HEK293 (cell line): ENCODE measurements around the gene BCR.

Experiments used
- CTCF ChIA-PET: fragments of 350-600 bp; formaldehyde crosslinking; extraction: SDS; loops from one replicate; lab custom pipeline; 2021; ENCODE audit warnings: antibody characterized with exemption; lab: Yijun Ruan, JAX
- POLR2A ChIA-PET: fragments of 300-600 bp; formaldehyde crosslinking; extraction: SDS; loops from one replicate; lab custom pipeline; 2020; ENCODE audit warnings: antibody characterized with exemption, inconsistent platforms; lab: Yijun Ruan, JAX
- H3K27ac ChIP-seq: fragments of 200-500 bp; sonication (Bioruptor generic); 2 replicates; pipeline ENCODE4 v1.5.1; 2014; ENCODE audit warnings: low read depth, low read length, control low read depth, inconsistent platforms; ENCODE audit errors: extremely low read depth
- H3K36me3 ChIP-seq, 2 experiments: fragments of 200-500 bp in 1 of 2; sonication (Bioruptor generic) in 1 of 2; 1 replicate in 1 of 2; 2 replicates in 1 of 2; pipeline ENCODE4 v1.5.1; 2014 to 2017; ENCODE audit warnings: inconsistent platforms in 2 of 2, low read length in 2 of 2; ENCODE audit not compliant: control insufficient read depth in 2 of 2, insufficient read depth in 1 of 2
- H3K4me1 ChIP-seq: fragments of 200-500 bp; sonication (Bioruptor generic); 2 replicates; pipeline ENCODE4 v1.5.1; 2014; ENCODE audit warnings: mild to moderate bottlenecking, low read length, inconsistent platforms; ENCODE audit not compliant: control insufficient read depth, insufficient read depth
- H3K4me3 ChIP-seq: 2 replicates; pipeline ENCODE4 v1.5.1; 2011; ENCODE audit warnings: low read depth, mild to moderate bottlenecking, control low read depth, low read length, moderate library complexity
- H3K9me3 ChIP-seq: fragments of 200-500 bp; sonication (Bioruptor generic); 2 replicates; pipeline ENCODE4 v1.5.1; 2014; ENCODE audit warnings: low read depth, low read length, inconsistent platforms; ENCODE audit not compliant: control insufficient read depth, insufficient read depth
- BCL6B ChIP-seq: fragments of 450-650 bp; formaldehyde crosslinking; IDR thresholded peaks from 2 replicates; pipeline ENCODE4 v1.5.1; 2017; ENCODE audit warnings: missing biosample characterization, missing genetic modification characterization
- EGR2 ChIP-seq: fragments of 450-650 bp; formaldehyde crosslinking; IDR thresholded peaks from 2 replicates; pipeline ENCODE4 v1.5.1; 2016; ENCODE audit warnings: low read depth, missing biosample characterization, missing genetic modification characterization
- GLI4 ChIP-seq: fragments of 450-650 bp; formaldehyde crosslinking; IDR thresholded peaks from 2 replicates; pipeline ENCODE4 v1.5.1; 2016; ENCODE audit warnings: missing biosample characterization, missing genetic modification characterization
- KLF7 ChIP-seq: fragments of 450-650 bp; formaldehyde crosslinking; IDR thresholded peaks from 2 replicates; pipeline ENCODE4 v1.5.1; 2016; ENCODE audit warnings: missing biosample characterization, missing genetic modification characterization, borderline replicate concordance
- MEIS1 ChIP-seq: sonication (generic); formaldehyde crosslinking; IDR thresholded peaks from 2 replicates; pipeline ENCODE4 v1.8.1; 2022; ENCODE audit warnings: missing genetic modification reagents, mild to moderate bottlenecking, borderline replicate concordance
- OSR2 ChIP-seq: fragments of 450-650 bp; formaldehyde crosslinking; IDR thresholded peaks from 2 replicates; pipeline ENCODE4 v1.5.1; 2016; ENCODE audit warnings: missing biosample characterization, missing genetic modification characterization
- SALL2 ChIP-seq: fragments of 450-650 bp; formaldehyde crosslinking; IDR thresholded peaks from 2 replicates; pipeline ENCODE4 v1.5.0; 2017; ENCODE audit warnings: missing biosample characterization, mild to moderate bottlenecking, missing genetic modification characterization, borderline replicate concordance
- TRIM28 ChIP-seq: IDR thresholded peaks from 2 replicates; pipeline ENCODE4 v1.6.1; 2011; ENCODE audit warnings: low read length, control low read depth, borderline replicate concordance
- YY2 ChIP-seq: fragments of 450-650 bp; formaldehyde crosslinking; IDR thresholded peaks from 2 replicates; pipeline ENCODE4 v1.5.1; 2016; ENCODE audit warnings: missing biosample characterization, missing genetic modification characterization
- ZBTB6 ChIP-seq: fragments of 450-650 bp; formaldehyde crosslinking; IDR thresholded peaks from 2 replicates; pipeline ENCODE4 v1.5.1; 2017; ENCODE audit warnings: missing biosample characterization, missing genetic modification characterization
- ZEB2 ChIP-seq: fragments of 450-650 bp; formaldehyde crosslinking; IDR thresholded peaks from 2 replicates; pipeline ENCODE4 v1.5.1; 2016; ENCODE audit warnings: missing biosample characterization, missing genetic modification characterization
- ZFP3 ChIP-seq: fragments of 450-650 bp; formaldehyde crosslinking; IDR thresholded peaks from 2 replicates; pipeline ENCODE4 v1.5.1; 2016; ENCODE audit warnings: low read depth, missing biosample characterization, missing genetic modification characterization
- ZFP69B ChIP-seq: fragments of 450-650 bp; formaldehyde crosslinking; IDR thresholded peaks from 2 replicates; pipeline ENCODE4 v1.5.1; 2016; ENCODE audit warnings: missing biosample characterization, missing genetic modification characterization
- ZNF112 ChIP-seq: fragments of 450-650 bp; formaldehyde crosslinking; IDR thresholded peaks from 2 replicates; pipeline ENCODE4 v1.5.0; 2017; ENCODE audit warnings: missing biosample characterization, missing genetic modification characterization
- ZNF138 ChIP-seq: fragments of 450-650 bp; formaldehyde crosslinking; IDR thresholded peaks from 2 replicates; pipeline ENCODE4 v1.5.1; 2016; ENCODE audit warnings: missing biosample characterization, missing genetic modification characterization, borderline replicate concordance
- ZNF280D ChIP-seq: fragments of 450-650 bp; formaldehyde crosslinking; IDR thresholded peaks from 2 replicates; pipeline ENCODE4 v1.5.1; 2016; ENCODE audit warnings: missing biosample characterization, missing genetic modification characterization
- ZNF311 ChIP-seq: fragments of 450-650 bp; formaldehyde crosslinking; IDR thresholded peaks from 2 replicates; pipeline ENCODE4 v1.5.1; 2017; ENCODE audit warnings: missing biosample characterization, missing genetic modification characterization, borderline replicate concordance
- ZNF48 ChIP-seq: fragments of 450-650 bp; formaldehyde crosslinking; IDR thresholded peaks from 2 replicates; pipeline ENCODE4 v1.5.1; 2016; ENCODE audit warnings: missing biosample characterization, missing genetic modification characterization
- ZNF501 ChIP-seq: fragments of 450-650 bp; formaldehyde crosslinking; IDR thresholded peaks from 2 replicates; pipeline ENCODE4 v1.5.1; 2016; ENCODE audit warnings: missing biosample characterization, missing genetic modification characterization
- ZNF521 ChIP-seq: fragments of 450-650 bp; formaldehyde crosslinking; IDR thresholded peaks from 2 replicates; pipeline ENCODE4 v1.5.1; 2017; ENCODE audit warnings: missing biosample characterization, mild to moderate bottlenecking, missing genetic modification characterization
- ZNF585B ChIP-seq: fragments of 450-650 bp; formaldehyde crosslinking; IDR thresholded peaks from 2 replicates; pipeline ENCODE4 v1.5.1; 2016; ENCODE audit warnings: missing biosample characterization, missing genetic modification characterization
- ZNF596 ChIP-seq: fragments of 450-650 bp; IDR thresholded peaks from 2 replicates; pipeline ENCODE4 v1.5.0; 2018; ENCODE audit warnings: missing biosample characterization, mild to moderate bottlenecking, missing genetic modification characterization, moderate library complexity
- ZNF704 ChIP-seq: fragments of 450-650 bp; formaldehyde crosslinking; IDR thresholded peaks from 2 replicates; pipeline ENCODE4 v1.5.1; 2016; ENCODE audit warnings: missing biosample characterization, missing genetic modification characterization
- ZNF777 ChIP-seq: fragments of 450-650 bp; formaldehyde crosslinking; IDR thresholded peaks from 2 replicates; pipeline ENCODE4 v1.5.1; 2017; ENCODE audit warnings: missing biosample characterization, missing genetic modification characterization, borderline replicate concordance
- ZSCAN18 ChIP-seq: fragments of 450-650 bp; formaldehyde crosslinking; IDR thresholded peaks from 2 replicates; pipeline ENCODE4 v1.5.1; 2016; ENCODE audit warnings: missing biosample characterization, missing genetic modification characterization
- ZSCAN5A ChIP-seq: fragments of 450-650 bp; formaldehyde crosslinking; IDR thresholded peaks from 2 replicates; pipeline ENCODE4 v1.5.1; 2016; ENCODE audit warnings: missing biosample characterization, missing genetic modification characterization

BCR gene

GRCh38 chr22:23305922-23306374 lies 125.6 kb downstream of the BCR start:
- Histone ChIP-seq H3K36me3 (peaks cover 0 to 38% of the 10 kb centered on the region in 2 experiments; a peak in 2 of 3 replicates), H3K9me3 (no peaks in the 10 kb centered on the region), H3K4me1 (peaks cover 8% of the 10 kb centered on the region), H3K27ac (no peak overlapping the region; the same call in 1 of the 2 replicates), H3K4me3 (no peak overlapping the region)
- no peak for TF ChIP-seq ZFP3 (tag by site-specific recombination)
- no peak for TF ChIP-seq ZEB2 (tag by site-specific recombination)
- no peak for TF ChIP-seq ZNF521
- TF ChIP-seq ZNF704 (tag by site-specific recombination), result no peak
- TF ChIP-seq GLI4, result no peak
- no peak for TF ChIP-seq BCL6B (tag by site-specific recombination)
- TF ChIP-seq ZNF48 (tag by site-specific recombination), result no peak
- no peak for TF ChIP-seq ZBTB6 (tag by site-specific recombination)
- TF ChIP-seq YY2 (tag by site-specific recombination), result no peak
- TF ChIP-seq ZNF311 (tag by site-specific recombination), result no peak
- no peak for TF ChIP-seq TRIM28
- no peak for TF ChIP-seq ZNF596 (tag by site-specific recombination)
- no peak for TF ChIP-seq MEIS1
- no peak for TF ChIP-seq ZNF138 (tag by site-specific recombination)
- TF ChIP-seq ZNF112 (tag by site-specific recombination), result no peak
- TF ChIP-seq ZSCAN5A, result no peak
- TF ChIP-seq ZNF777, result no peak
- TF ChIP-seq ZNF585B (tag by site-specific recombination), result no peak
- TF ChIP-seq OSR2 (tag by site-specific recombination), result no peak
- ChIA-PET POLR2A (no interaction called here), CTCF (interaction anchor here (0.9 kb wide), 1 partner anchor 77 kb away, joined by 6 read pairs; no protein-coding TSS in a partner anchor)

GRCh38 chr22:23306438-23306921 lies 126.2 kb downstream of the BCR start:
- Histone ChIP-seq H3K27ac (no peak overlapping the region), H3K4me3 (no peak overlapping the region), H3K9me3 (no peaks in the 10 kb centered on the region), H3K36me3 (peaks cover 0 to 33% of the 10 kb centered on the region in 2 experiments; a peak in 2 of 3 replicates), H3K4me1 (peaks cover 8% of the 10 kb centered on the region)
- ChIA-PET POLR2A (no interaction called here), CTCF (no interaction called here)
- no peak for TF ChIP-seq ZNF501 (tag by site-specific recombination)
- TF ChIP-seq KLF7 (tag by site-specific recombination), result no peak
- TF ChIP-seq ZNF280D (tag by site-specific recombination), result no peak
- TF ChIP-seq ZSCAN18 (tag by site-specific recombination), result no peak
- TF ChIP-seq EGR2 (tag by site-specific recombination), result no peak
- no peak for TF ChIP-seq YY2 (tag by site-specific recombination)
- no peak for TF ChIP-seq ZNF311 (tag by site-specific recombination)
- no peak for TF ChIP-seq ZFP69B (tag by site-specific recombination)
- no peak for TF ChIP-seq TRIM28
- no peak for TF ChIP-seq SALL2 (tag by site-specific recombination)
